Nephron (organoid): ENCODE measurements around the gene GRXCR2.
"Not testable (repeated sequence)": the region's sequence is repeated elsewhere in the genome, so short reads cannot be mapped to it uniquely, and the experiment has no call there.

ENCODE experiments used
- H3K27ac Mint-ChIP-seq, 3 experiments: 2 replicates each; pipeline ENCODE4 v1.8.0; 2020; ENCODE audit warnings: mixed read lengths in 3 of 3, mild to moderate bottlenecking in 2 of 3, moderate library complexity in 1 of 3
- H3K27me3 Mint-ChIP-seq: 2 replicates; pipeline ENCODE4 v1.8.0; 2021; ENCODE audit warnings: low read depth, mild to moderate bottlenecking, moderate library complexity, mixed read lengths
- H3K36me3 Mint-ChIP-seq: 2 replicates; pipeline ENCODE4 v1.8.0; 2020; ENCODE audit warnings: low read depth, mixed read lengths
- H3K4me1 Mint-ChIP-seq: 2 replicates; pipeline ENCODE4 v1.8.0; 2020; ENCODE audit warnings: mixed read lengths
- H3K4me3 Mint-ChIP-seq, 3 experiments: 2 replicates each; pipeline ENCODE4 v1.8.0; 2020; ENCODE audit warnings: mild to moderate bottlenecking in 3 of 3, mixed read lengths in 3 of 3, moderate library complexity in 2 of 3
- H3K9me3 Mint-ChIP-seq: 2 replicates; pipeline ENCODE4 v1.8.0; 2020; ENCODE audit warnings: mixed read lengths
- CTCF ChIP-seq, 3 experiments: fragments of 200-600 bp; sonication (generic); IDR thresholded peaks; one replicate each; pipeline ENCODE4 v1.5.0; 2021; ENCODE audit warnings: antibody characterized with exemption in 3 of 3; ENCODE audit not compliant: unreplicated experiment in 3 of 3

The GRXCR2 gene

GRCh38 chr5:145872486-145872885, 328 bp downstream of the GRXCR2 start:
- Mint-ChIP-seq H3K9me3 (no peaks in the 10 kb centered on the region), H3K36me3 (no peaks in the 10 kb centered on the region), H3K4me1 (no peaks in the 10 kb centered on the region), H3K27ac (no peak overlapping the region), H3K27me3 (no peaks in the 10 kb centered on the region), H3K4me3 (no peak overlapping the region)
- TF ChIP-seq CTCF (IDR thresholded peaks at IDR 0.05; ENCODE audit: unreplicated experiment in 3 of 3) = no peak

- Mint-ChIP-seq H3K4me3 (no peak overlapping the region), H3K27me3 (no peaks in the 10 kb centered on the region), H3K27ac (no peak overlapping the region), H3K36me3 (no peaks in the 10 kb centered on the region), H3K4me1 (no peaks in the 10 kb centered on the region), H3K9me3 (no peaks in the 10 kb centered on the region)
- TF ChIP-seq CTCF (IDR thresholded peaks at IDR 0.05; ENCODE audit: unreplicated experiment in 3 of 3) = no peak
Measured at GRCh38 chr5:145869753-145870152, 3.1 kb downstream of the GRXCR2 start.

GRCh38 chr5:145867806-145868205, 5.0 kb downstream of the GRXCR2 start:
- no peak overlapping the region for H3K4me3 Mint-ChIP-seq
- no peak overlapping the region for H3K27ac Mint-ChIP-seq
- no peaks in the 10 kb centered on the region for H3K9me3 Mint-ChIP-seq
- H3K36me3 Mint-ChIP-seq = no peaks in the 10 kb centered on the region
- TF ChIP-seq CTCF (IDR thresholded peaks at IDR 0.05; ENCODE audit: unreplicated experiment in 3 of 3) = no peak
- H3K4me1 Mint-ChIP-seq = no peaks in the 10 kb centered on the region
- no peaks in the 10 kb centered on the region for H3K27me3 Mint-ChIP-seq

- H3K9me3 Mint-ChIP-seq, H3K4me1 Mint-ChIP-seq, H3K27ac Mint-ChIP-seq, H3K4me3 Mint-ChIP-seq, H3K27me3 Mint-ChIP-seq, H3K36me3 Mint-ChIP-seq: not testable (repeated sequence)
Measured at GRCh38 chr5:145864432-145864831, 8.4 kb downstream of the GRXCR2 start.

GRCh38 chr5:145863003-145863402, 9.8 kb downstream of the GRXCR2 start:
- no peak for TF ChIP-seq CTCF (IDR thresholded peaks at IDR 0.05; ENCODE audit: unreplicated experiment in 3 of 3)
- no peak overlapping the region for H3K27ac Mint-ChIP-seq
- peaks cover 18% of the 10 kb centered on the region for H3K4me1 Mint-ChIP-seq
- no peak overlapping the region for H3K4me3 Mint-ChIP-seq
- no peaks in the 10 kb centered on the region for H3K36me3 Mint-ChIP-seq
- H3K9me3 Mint-ChIP-seq = no peaks in the 10 kb centered on the region
- no peaks in the 10 kb centered on the region for H3K27me3 Mint-ChIP-seq

GRCh38 chr5:145859897-145860296, 12.9 kb downstream of the GRXCR2 start:
- Mint-ChIP-seq H3K4me3 (no peak overlapping the region), H3K27ac (peak overlapping the region in 1 of 3 experiments; percentile 74), H3K27me3 (no peaks in the 10 kb centered on the region), H3K9me3 (no peaks in the 10 kb centered on the region), H3K36me3 (no peaks in the 10 kb centered on the region), H3K4me1 (peaks cover 28% of the 10 kb centered on the region)
- TF ChIP-seq CTCF (IDR thresholded peaks at IDR 0.05; ENCODE audit: unreplicated experiment in 3 of 3) = peak in 2 of 3 experiments; percentile 20 to 23
